GM18517 (cell line): ENCODE results near the gene C2orf72.
"Not testable (repeated sequence)": the region's sequence is repeated elsewhere in the genome, so short reads cannot be mapped to it uniquely, and the experiment has no call there.

ENCODE experiments used
- ATAC-seq: cut with Tn5 transposase; IDR thresholded peaks from one replicate; pipeline ENCODE4 v1.9.1; 2021; ENCODE audit warnings: mild to moderate bottlenecking, moderate library complexity; ENCODE audit not compliant: unreplicated experiment

C2orf72 gene

GRCh38 chr2:231013820-231014219, 23.5 kb upstream of the C2orf72 start:
- ATAC-seq, result no peak

GRCh38 chr2:231015478-231015877, 21.8 kb upstream of the C2orf72 start:
- no peak for ATAC-seq

- ATAC-seq, result no peak
These were observed 21.4 kb upstream of the C2orf72 start for GRCh38 chr2:231015926-231016325.

- no peak for ATAC-seq
These were observed 20.6 kb upstream of the C2orf72 start for GRCh38 chr2:231016566-231017230.

GRCh38 chr2:231017231-231017598, 20.1 kb upstream of the C2orf72 start:
- no peak for ATAC-seq

GRCh38 chr2:231018184-231018583, 19.1 kb upstream of the C2orf72 start:
- ATAC-seq, result no peak

- ATAC-seq, result not testable (repeated sequence)
These were observed 12.3 kb upstream of the C2orf72 start for GRCh38 chr2:231025059-231025458.

GRCh38 chr2:231028889-231029288, 8.4 kb upstream of the C2orf72 start:
- ATAC-seq, result no peak

- ATAC-seq, result no peak
These were observed 7.8 kb upstream of the C2orf72 start for GRCh38 chr2:231029563-231029962.

- ATAC-seq, result no peak
These were observed 6.6 kb upstream of the C2orf72 start for GRCh38 chr2:231030725-231031124.

GRCh38 chr2:231032575-231033140, 4.7 kb upstream of the C2orf72 start:
- no peak for ATAC-seq

GRCh38 chr2:231033147-231034132, 3.9 kb upstream of the C2orf72 start:
- ATAC-seq, result no peak

- no peak for ATAC-seq
These were observed 2.9 kb upstream of the C2orf72 start for GRCh38 chr2:231034291-231034882.

- ATAC-seq, result no peak
These were observed 1.2 kb upstream of the C2orf72 start for GRCh38 chr2:231036131-231036530.

GRCh38 chr2:231036578-231037106, 681 bp upstream of the C2orf72 start:
- no peak for ATAC-seq

- no peak for ATAC-seq
These were observed 584 bp downstream of the C2orf72 start for GRCh38 chr2:231037731-231038482.

- ATAC-seq, result no peak
These were observed 1.4 kb downstream of the C2orf72 start for GRCh38 chr2:231038483-231039293.

- ATAC-seq, result no peak
These were observed 2.0 kb downstream of the C2orf72 start for GRCh38 chr2:231039294-231039664.

- ATAC-seq, result no peak
These were observed 2.6 kb downstream of the C2orf72 start for GRCh38 chr2:231039821-231040364.
